HG03064 (cell line): ENCODE measurements around the gene SLC36A1.
"Not testable (repeated sequence)": the region's sequence is repeated elsewhere in the genome, so short reads cannot be mapped to it uniquely, and the experiment has no call there.

Experiments
- ATAC-seq: cut with Tn5 transposase; IDR thresholded peaks from one replicate; pipeline ENCODE4 v1.9.1; 2021; ENCODE audit warnings: low read depth; ENCODE audit not compliant: unreplicated experiment

Gene SLC36A1

GRCh38 chr5:151480384-151481293, 33.2 kb downstream of the SLC36A1 start:
- no peak for ATAC-seq

GRCh38 chr5:151483176-151483575, 35.8 kb downstream of the SLC36A1 start:
- ATAC-seq: no peak

GRCh38 chr5:151483647-151484046, 36.2 kb downstream of the SLC36A1 start:
- ATAC-seq: no peak

GRCh38 chr5:151487544-151487943, 40.1 kb downstream of the SLC36A1 start:
- ATAC-seq: no peak

GRCh38 chr5:151490627-151491026, 43.2 kb downstream of the SLC36A1 start:
- no peak for ATAC-seq

- no peak for ATAC-seq
Measured at GRCh38 chr5:151491062-151491461, 43.7 kb downstream of the SLC36A1 start.

GRCh38 chr5:151492729-151493128, 45.3 kb downstream of the SLC36A1 start:
- ATAC-seq: no peak

GRCh38 chr5:151493665-151494064, 46.3 kb downstream of the SLC36A1 start:
- no peak for ATAC-seq

- no peak for ATAC-seq
Measured at GRCh38 chr5:151495320-151495719, 47.9 kb downstream of the SLC36A1 start.

- no peak for ATAC-seq
Measured at GRCh38 chr5:151496041-151496484, 48.7 kb downstream of the SLC36A1 start.

GRCh38 chr5:151497391-151498002, 50.1 kb downstream of the SLC36A1 start:
- ATAC-seq: no peak

GRCh38 chr5:151498395-151499155, 51.2 kb downstream of the SLC36A1 start:
- no peak for ATAC-seq

GRCh38 chr5:151499501-151500035, 52.2 kb downstream of the SLC36A1 start:
- no peak for ATAC-seq

- no peak for ATAC-seq
Measured at GRCh38 chr5:151504006-151504405, 56.6 kb downstream of the SLC36A1 start.

- not testable (repeated sequence) for ATAC-seq
Measured at GRCh38 chr5:151508308-151508707, 60.9 kb downstream of the SLC36A1 start.

- no peak for ATAC-seq
Measured at GRCh38 chr5:151509231-151509630, 61.8 kb downstream of the SLC36A1 start.

- ATAC-seq: no peak
Measured at GRCh38 chr5:151509836-151510235, 62.4 kb downstream of the SLC36A1 start.

- ATAC-seq: no peak
Measured at GRCh38 chr5:151517122-151517920, 69.9 kb downstream of the SLC36A1 start.

GRCh38 chr5:151520294-151520693, 72.9 kb downstream of the SLC36A1 start:
- ATAC-seq: no peak

GRCh38 chr5:151522226-151522625, 74.8 kb downstream of the SLC36A1 start:
- ATAC-seq: no peak
